NCI-H1105 (cell line): ENCODE results near the gene LRRFIP1.
A peak's percentile ranks its signal among the peaks of the same experiment; 100 is the strongest.

Experiments used
- DNase-seq: peaks from one replicate; lab custom pipeline; 2025; lab: John Stamatoyannopoulos, UW

Gene LRRFIP1

DNA sequence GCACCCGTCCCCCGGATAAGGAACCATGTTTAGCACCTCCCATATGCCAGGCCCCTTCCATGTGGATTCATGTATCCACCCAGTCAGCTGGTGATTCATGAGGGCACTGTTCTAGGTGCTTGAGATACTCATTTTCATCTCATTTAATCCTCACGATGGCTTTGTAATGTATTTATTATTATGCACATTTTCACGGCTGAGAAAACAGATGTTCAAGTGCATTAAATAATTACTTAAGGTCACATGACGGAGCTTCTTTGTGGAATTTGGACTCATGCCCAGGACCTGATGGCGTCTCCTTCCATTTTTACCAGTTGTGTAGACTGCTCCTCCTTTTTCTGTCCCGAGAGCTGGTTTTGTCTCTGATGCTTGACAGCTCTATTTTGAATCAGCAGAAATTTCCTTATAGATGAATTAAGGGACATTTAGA is 99.0 kb downstream of the LRRFIP1 start:
- peak; percentile 92 for DNase-seq

DNA sequence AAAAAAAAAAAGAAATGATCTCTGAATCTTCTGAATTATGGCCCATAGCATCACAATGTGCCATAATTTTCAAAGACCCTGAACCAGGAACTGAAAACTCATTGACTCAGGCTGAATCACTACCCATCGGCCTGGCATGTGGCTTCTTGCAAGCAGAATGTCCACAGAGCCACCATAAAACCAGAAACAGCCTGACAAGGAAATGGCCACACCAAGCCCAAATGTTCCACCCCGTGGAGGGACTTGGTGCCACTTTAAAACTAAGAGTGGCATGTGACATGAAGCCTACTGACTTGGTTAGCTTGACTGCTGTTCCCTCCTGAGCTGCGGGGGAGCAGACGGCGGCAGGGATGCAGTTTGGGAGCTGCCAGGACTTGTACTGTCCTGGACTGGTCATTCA is 100.0 kb downstream of the LRRFIP1 start:
- no peak for DNase-seq

DNA sequence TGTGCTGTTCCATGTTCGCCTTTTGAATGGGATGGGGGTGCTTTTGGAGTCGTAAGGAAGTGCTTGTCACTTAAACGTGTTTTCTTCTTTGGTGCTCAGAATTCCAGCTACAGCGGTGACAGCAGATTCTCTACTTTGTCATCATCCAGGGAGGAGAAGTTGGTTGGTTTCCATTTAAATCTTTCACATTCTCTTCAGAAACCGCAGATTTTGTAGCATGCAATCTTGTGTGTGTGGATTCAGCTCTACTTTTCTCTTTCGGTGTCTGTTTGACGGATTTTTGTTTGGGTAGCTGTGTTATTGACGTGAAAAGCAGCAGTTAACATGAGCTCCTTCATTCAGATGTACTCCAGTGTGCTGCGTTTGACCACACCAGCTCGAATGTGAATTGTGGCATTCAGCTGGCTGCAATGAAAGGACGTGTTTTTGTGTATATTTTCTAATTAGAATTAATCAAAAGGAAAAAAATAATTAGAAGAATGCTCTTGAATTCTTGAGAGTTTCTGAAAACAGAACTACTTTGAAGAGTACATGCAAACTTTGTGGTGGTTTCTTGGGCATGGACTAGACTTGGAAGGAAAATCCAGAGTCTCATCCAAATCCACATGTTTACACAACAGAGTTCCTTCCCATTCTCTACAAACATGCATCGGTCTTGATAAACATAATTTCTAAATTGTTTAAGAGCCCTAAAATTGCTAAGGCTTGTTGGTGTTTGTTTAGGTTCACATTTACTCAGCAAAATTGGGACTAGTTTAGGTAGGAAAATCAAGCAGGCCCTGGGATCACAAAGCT is 102.5 kb downstream of the LRRFIP1 start:
- no peak for DNase-seq

DNA sequence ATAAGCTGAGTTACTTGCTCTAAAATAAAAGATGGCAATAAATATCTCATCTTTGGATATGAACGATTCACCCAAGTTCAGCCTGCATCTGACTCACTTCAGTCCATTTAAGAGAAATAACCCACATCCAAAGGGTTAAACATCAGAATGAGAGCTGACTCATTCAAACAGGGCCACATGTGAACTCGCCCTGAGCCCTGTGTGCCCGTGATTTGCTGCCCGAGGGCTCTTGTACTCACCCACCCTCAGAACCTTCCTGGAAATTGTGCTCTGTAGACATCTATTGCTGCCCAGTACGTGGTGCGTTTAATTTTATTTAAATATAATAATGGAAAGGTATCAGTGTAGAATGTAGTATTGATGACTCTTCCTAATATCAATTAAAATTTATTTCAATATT is 104.3 kb downstream of the LRRFIP1 start:
- no peak for DNase-seq

DNA sequence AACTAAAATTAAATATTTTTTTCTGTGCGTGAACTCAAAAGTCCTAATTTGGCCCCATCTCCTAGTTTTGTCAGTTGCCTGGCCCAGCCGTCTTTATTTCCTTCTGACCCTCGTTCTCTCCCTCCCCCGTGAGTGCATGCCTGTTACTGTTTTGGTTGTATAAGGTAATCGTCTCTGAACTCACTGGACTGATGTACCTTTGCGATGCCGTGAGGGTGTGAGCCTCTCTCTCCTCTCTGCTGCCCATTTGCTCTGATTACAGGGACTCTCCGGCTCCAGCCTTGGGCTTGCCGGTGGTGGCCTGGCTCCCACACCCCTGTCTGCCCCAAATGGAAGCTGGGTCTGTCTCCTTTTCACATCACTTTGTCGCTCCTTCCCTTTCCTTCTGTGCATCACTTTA is 104.7 kb downstream of the LRRFIP1 start:
- no peak for DNase-seq

DNA sequence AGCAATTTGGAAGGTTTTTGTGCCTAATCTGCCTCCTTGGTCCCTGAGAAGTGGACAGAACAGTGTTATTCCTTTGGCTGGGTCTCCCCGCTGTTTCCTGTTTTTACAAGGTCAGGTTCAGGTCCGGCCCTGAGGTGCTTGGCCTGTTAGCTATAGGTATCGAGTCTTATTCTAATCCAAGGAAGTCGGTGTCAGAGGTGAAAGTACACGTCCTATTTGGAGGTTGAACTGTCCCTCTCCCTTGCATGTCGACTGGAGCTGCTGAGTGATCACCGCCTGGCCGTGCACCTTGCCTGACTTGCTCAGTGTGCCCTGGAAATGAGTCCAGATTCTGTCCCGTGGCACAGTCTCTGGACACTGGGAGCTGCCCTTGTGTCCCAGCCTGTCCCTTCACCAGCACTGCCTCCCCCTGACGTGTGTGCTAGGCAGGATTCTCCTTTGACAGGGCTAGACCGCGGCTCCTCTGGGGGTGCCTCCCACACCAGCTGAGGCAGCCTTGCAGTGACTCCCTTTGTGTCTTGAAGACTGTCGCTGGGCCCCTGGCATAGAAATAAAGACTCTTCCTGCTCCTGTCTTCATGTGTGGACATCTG is 105.5 kb downstream of the LRRFIP1 start:
- no peak for DNase-seq

DNA sequence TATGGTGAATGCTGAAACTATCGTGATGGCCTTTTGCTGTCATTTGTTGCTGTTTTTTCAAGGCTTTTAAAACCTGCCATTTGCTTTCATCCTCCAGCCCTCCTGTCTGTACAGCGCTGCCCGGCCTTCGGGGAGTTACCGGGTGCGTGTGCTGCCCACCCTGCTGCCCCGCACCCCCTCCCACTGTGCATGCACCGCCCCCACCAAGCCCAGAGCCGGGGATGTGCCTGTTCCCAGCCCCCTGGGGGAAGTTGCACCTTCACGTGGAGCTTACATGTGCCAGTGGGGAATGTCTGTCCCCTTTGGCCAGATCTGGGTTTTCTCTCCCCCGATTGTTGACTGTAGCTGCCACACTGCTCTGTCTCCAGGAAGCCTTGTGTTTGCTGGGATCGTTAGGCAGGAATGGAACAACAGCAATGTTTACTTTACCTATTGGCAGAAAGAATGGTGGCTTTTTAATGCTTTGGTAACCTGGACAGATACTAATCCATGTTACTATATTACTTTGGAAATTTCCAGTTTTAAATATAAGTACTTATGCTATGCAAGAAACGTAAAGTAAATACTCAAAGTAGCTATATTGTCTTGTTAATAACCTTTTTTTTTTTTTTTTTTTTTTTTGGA is 106.4 kb downstream of the LRRFIP1 start:
- DNase-seq: no peak

DNA sequence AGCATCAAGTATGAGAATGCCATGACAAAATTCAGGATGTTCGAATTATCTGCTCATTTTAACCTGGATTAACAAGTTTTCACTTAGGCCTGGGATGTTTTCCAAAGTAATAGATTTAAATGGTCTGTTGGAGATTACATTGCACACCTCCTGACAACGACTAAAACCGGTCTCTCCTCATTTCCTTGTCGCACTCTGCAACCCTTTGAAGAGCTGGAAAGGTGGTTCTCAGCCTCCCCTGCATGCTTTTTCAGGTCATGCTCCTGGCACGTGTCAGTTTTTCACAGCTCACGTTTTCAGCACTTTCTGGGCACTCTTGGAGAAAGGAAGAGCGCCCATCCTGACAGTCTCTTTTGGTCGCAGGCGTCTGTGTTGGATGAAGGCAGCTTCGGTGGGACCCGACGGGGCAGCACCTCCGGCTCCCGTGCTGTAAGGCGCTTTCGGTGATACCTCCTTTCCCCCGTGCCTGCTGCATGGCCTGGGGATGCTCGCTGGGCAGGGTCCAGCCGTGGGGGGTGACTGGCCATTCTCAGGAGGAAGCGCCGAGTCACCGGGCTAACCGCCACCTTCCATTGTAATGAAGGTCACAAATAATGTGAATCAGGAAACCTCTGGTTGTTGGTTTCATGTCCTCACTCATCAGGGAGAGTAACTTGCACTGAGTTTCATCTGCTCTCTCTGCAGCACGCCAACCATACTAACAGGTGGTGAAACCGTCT is 107.7 kb downstream of the LRRFIP1 start:
- no peak for DNase-seq

DNA sequence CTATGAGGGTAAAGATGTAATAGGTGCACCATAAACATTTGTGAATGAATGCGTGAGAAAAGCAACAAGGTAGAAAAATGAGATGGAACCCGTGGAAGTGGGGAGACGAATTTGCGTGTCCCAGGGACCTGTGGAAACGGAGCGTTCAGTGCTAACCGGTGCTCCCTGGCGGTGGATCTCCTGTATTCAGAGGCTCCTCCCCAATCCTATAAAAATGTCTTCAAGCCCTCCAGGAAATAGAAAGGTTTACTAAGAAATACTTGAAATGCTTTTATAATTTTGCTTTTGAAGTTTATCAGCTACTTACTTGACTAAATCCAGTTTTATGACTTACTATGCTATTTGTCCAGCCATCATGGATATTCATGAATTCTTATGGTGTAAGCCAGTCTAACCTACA is 108.4 kb downstream of the LRRFIP1 start:
- no peak for DNase-seq

DNA sequence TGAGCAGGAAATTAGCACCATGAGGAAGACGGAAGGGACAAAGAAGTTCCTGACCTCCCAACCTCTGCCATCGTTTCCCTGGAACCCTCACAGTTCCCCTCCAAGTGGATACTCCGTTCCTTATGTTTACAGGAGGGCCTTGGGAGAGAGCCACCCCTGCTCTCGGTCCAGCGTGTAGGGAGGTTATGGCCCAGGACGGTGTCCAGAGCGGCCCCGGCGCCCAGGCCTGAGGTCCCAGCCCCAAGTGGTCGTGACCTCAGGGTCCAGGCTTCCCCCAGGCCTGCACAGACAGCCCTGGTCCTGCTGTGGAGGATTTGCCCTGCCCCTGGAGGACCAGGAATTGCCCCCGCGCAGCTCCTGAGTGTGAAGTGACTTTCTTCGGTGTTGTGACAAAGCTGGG is 109.4 kb downstream of the LRRFIP1 start:
- DNase-seq: no peak

DNA sequence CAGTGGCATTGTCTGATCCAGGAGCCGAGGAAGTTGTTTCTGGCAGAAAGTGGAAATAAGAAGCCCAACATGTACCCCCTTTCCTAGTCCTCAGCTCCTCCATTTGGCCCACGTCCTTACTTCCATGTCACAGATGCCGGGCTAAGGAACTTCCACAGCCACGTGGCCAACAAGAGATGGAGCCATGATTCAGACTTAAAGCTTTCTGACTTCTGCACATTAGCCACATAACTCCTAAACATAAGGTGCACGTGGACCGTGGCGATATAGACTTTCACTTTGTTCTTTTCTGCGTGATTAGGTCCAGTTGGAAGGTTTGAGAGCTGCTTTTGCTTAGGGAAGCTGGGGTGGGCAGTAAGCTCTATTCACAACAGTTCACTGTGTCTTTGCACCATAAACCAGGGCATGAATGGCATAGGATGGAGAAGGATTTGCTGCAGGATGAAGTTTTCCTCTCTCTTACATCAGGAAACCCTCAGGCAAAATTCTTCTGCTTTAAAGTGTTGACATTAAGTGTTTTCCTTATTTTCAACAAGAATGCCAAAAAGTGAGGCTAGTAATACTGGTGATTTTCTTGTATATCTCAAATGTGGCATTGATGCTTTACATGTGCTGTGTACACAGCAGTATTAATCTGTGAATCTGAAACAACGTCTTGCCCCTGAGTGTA is 109.9 kb downstream of the LRRFIP1 start:
- DNase-seq: no peak

DNA sequence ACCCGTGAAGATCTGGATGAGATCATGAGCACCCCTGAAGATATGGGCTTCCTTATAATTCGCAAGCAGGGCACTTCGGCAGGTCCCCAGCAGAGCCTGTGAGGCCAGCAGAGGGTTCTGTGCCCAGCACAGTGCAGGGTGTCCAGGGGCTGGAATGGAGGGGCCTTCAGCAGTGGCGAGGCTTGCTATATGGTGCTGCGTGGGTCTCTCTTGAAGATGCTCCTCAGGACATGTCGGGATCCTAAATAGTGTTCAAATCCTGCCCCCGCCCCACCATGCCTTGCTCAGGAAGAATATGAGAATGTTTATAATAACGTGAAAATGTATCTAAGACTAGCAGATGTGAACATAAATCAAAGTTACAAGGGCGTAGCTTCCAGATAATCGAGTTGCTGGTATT is 110.9 kb downstream of the LRRFIP1 start:
- DNase-seq: no peak

DNA sequence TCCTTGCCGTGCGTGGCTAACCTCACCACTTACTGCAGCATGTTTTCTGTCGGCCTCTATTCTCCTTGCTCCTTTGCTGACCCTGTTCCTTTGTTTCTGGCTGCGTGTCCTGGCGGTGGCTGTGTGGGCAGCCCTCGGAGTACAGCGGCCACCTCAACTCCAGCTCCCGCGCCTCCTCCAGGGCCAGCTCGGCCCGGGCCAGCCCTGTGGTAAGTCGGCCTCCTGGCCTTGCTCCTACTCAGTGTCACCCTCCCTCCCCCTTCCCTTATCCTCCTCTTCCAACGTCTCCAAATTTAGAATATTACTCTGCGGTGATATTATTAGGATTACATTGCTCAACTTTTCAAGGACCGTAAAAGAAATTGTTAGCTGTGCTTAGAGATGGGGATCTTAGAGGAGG is 111.7 kb downstream of the LRRFIP1 start:
- no peak for DNase-seq

DNA sequence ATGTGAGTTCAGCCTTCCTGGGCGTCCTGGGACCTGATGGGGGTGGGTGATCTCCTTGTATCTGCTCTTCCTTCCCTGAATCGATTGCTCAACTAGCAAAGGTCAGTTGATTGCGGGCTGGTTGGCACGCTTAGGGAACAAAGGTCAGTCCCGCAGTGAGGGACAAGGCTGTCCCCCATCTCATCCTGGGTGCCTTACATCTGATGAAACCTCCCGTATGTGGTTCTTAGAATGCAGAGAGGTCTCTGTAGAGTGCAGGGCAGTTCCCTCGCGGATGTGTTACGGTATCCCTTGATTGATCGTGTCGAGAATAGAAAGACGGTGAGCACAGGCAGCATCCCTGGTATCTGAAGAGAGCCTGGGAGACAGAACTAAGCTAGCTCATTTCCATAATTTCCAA is 114.8 kb downstream of the LRRFIP1 start:
- DNase-seq: no peak

DNA sequence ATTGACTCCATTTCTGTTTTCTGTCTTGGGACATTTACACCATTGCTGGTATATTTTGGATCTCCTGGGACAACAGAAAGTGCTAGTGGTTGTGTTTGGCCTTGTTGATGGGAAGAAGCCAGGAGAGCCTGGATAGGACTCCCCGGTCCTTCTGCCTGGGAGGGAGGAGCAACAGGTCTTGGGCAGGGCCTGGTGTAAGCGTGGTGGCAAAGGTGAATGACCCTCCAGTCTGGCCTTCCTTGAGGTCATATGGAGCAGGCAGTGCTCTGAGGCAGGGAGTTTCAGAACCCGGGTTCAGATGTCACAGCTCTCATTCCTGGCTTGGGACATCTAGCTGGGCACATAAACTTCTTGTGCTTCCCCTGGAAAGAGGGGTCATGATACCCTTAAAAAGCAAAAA is 115.2 kb downstream of the LRRFIP1 start:
- DNase-seq: no peak

DNA sequence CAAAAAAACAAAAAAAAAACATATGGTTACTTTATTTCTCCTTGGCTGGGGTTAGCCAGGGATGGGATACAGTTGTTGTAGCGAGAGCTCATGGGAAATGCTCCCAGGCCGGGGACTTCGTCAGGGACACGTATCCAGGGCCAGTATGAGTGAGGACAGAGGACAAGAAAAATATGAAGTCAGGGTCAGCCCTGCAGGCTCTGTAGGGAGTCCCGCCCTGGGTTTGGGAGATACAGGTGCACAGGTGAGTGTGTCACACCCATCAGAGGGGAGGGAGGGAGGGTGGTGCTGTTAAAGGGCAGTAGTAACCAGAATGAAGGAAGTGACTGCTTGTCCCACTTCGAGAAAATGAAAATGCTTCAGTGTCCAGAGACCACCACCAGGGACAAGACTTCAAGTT is 115.6 kb downstream of the LRRFIP1 start:
- DNase-seq: no peak

DNA sequence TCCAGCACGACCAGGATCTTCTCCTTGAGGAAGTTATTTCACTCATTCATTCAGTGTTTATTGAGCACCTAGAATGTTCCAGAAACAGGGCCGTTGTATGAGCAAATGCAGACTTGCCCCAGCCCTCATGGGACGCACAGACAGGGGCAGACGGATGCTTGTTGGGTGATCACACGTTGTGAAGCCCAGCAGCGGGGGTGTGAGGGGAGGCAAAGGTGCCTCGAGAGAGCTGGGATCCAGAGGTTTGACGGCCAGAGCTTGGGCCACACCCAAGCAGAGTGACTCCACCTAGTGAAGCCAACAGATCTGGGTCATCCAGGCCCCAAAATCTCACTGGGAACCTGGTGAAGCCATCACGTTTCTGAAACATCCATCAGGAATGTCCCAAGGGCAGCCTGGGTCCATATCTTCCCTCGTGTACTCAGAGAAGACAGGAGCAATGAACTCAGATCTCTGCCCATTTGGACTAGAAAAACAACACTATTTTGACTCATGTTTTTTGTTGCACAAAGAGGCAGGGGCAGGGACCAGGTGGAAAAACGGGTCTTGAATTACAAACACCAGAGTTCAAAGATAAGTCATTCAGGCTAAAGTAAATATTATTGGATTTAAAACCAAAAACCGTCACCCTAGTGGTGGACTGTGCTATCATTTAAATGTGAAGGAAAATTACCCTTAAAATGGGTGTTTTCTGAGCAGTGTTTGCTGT is 116.3 kb downstream of the LRRFIP1 start:
- DNase-seq: no peak

DNA sequence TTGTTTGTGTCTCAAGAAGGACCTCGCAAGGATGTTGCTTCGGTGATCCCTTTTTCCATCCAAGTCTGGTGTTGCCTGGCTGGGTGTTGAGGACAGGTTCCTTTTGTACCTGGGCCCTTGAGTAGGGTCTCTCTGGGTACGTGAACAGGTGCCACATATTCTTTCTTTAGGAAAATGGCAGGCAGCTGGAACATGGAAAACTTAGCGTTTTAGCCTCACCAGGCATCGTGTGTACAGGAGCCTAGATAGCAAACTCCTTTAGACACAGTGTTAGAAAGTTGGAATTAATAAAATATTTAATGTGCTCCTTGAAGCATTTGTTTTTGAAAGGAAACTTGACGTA is 116.9 kb downstream of the LRRFIP1 start:
- no peak for DNase-seq

DNA sequence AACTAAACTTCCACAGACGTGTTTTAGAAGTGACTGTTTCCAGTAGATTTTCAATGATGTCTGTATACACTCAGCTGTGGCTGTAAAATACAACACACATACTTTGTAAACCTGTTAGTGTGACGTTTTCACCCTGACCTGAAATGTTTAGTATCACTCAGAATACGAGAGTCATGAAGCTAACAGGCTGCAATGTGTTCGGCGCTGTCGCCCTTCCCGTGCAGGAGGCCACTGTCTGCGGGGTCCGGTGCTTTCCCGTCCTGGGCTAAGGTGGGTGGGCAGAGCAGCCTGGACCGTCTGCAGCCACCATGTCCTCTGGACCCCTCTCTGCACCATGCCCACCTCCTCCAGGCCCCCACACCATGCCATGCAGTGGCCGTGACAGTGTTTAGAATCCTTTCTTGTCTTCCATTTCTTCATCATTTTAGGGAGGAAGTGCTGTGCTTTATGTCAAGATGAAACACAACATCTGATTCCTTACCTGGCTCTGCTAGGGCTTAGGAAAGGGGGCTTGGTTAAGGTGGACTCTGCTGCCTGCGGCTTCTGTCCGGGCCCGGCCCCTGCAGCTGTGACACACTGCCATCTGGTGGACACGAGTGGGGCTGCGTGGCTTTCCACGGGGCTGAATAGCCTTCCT is 117.3 kb downstream of the LRRFIP1 start:
- DNase-seq: peak; percentile 43

DNA sequence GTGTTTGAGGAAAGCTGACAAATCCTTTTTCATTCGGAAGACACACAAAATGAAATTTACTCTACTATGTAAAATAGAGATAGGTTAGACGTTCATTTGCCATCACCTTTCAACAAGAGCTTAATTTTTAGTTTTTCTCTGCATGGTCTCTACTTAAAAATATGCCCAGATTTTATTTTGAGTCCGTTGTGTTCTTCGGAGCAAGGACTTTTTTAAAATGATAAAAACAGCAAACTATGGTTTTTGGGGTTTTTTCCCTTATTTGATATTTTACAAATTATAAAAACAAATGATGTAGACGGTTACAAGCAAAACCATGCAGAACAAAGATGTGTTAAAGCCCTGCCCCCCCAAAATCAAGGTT is 117.8 kb downstream of the LRRFIP1 start:
- DNase-seq: no peak
